ENCODE results near the gene GNG13. TPM values are rescaled to one million over a fixed set of nuclear protein-coding genes. Genes with fewer than 3 reads are reported as not detected.

The GNG13 gene
- total RNA-seq, 1 donor from 2014 or later, result not detected

GRCh38 chr16:772959-773358 lies 27.6 kb downstream of the GNG13 start:
- peaks cover 6% of the 10 kb centered on the region for H3K27me3 Mint-ChIP-seq (ENCODE audit: unreplicated experiment)

GRCh38 chr16:770411-770810 lies 30.1 kb downstream of the GNG13 start:
- DNase-seq, result no peak
- H3K9me3 Mint-ChIP-seq (ENCODE audit: unreplicated experiment), result peaks cover 2% of the 10 kb centered on the region
- H3K4me3 Mint-ChIP-seq (ENCODE audit: unreplicated experiment), result no peak overlapping the region
- peaks cover 6% of the 10 kb centered on the region for H3K27me3 Mint-ChIP-seq (ENCODE audit: unreplicated experiment)
- H3K36me3 Mint-ChIP-seq (ENCODE audit: unreplicated experiment), result no peaks in the 10 kb centered on the region
- H3K27ac Mint-ChIP-seq (ENCODE audit: unreplicated experiment), result no peak overlapping the region
- H3K4me1 Mint-ChIP-seq (ENCODE audit: low read depth, unreplicated experiment), result no peaks in the 10 kb centered on the region
- TF ChIP-seq CTCF (IDR thresholded peaks at IDR 0.05; ENCODE audit: partially characterized antibody, unreplicated experiment), result no peak

More at GRCh38 chr16:772959-773358, 27.6 kb downstream of the GNG13 start:
- no peaks in the 10 kb centered on the region for H3K36me3 Mint-ChIP-seq (ENCODE audit: unreplicated experiment)
- TF ChIP-seq CTCF (IDR thresholded peaks at IDR 0.05; ENCODE audit: partially characterized antibody, unreplicated experiment), result no peak
- peaks cover 2% of the 10 kb centered on the region for H3K9me3 Mint-ChIP-seq (ENCODE audit: unreplicated experiment)
- DNase-seq, result no peak
- H3K27ac Mint-ChIP-seq (ENCODE audit: unreplicated experiment), result no peak overlapping the region
- no peak overlapping the region for H3K4me3 Mint-ChIP-seq (ENCODE audit: unreplicated experiment)
- no peaks in the 10 kb centered on the region for H3K4me1 Mint-ChIP-seq (ENCODE audit: low read depth, unreplicated experiment)

- Mint-ChIP-seq H3K27ac (ENCODE audit: unreplicated experiment) (no peak overlapping the region), H3K4me3 (ENCODE audit: unreplicated experiment) (no peak overlapping the region), H3K9me3 (ENCODE audit: unreplicated experiment) (peaks cover 2% of the 10 kb centered on the region), H3K27me3 (ENCODE audit: unreplicated experiment) (peaks cover 6% of the 10 kb centered on the region), H3K36me3 (ENCODE audit: unreplicated experiment) (no peaks in the 10 kb centered on the region), H3K4me1 (ENCODE audit: low read depth, unreplicated experiment) (no peaks in the 10 kb centered on the region)
- no peak for TF ChIP-seq CTCF (IDR thresholded peaks at IDR 0.05; ENCODE audit: partially characterized antibody, unreplicated experiment)
- no peak for DNase-seq
Observed at GRCh38 chr16:769934-770333, 30.6 kb downstream of the GNG13 start.

- no peak for TF ChIP-seq CTCF (IDR thresholded peaks at IDR 0.05; ENCODE audit: partially characterized antibody, unreplicated experiment)
- Mint-ChIP-seq H3K27ac (ENCODE audit: unreplicated experiment) (no peak overlapping the region), H3K27me3 (ENCODE audit: unreplicated experiment) (peaks cover 6% of the 10 kb centered on the region), H3K4me3 (ENCODE audit: unreplicated experiment) (no peak overlapping the region), H3K36me3 (ENCODE audit: unreplicated experiment) (no peaks in the 10 kb centered on the region), H3K9me3 (ENCODE audit: unreplicated experiment) (peaks cover 2% of the 10 kb centered on the region), H3K4me1 (ENCODE audit: low read depth, unreplicated experiment) (no peaks in the 10 kb centered on the region)
- no peak for DNase-seq
Observed at GRCh38 chr16:769184-769784, 31.2 kb downstream of the GNG13 start.

- Mint-ChIP-seq H3K36me3 (ENCODE audit: unreplicated experiment) (no peaks in the 10 kb centered on the region), H3K4me3 (ENCODE audit: unreplicated experiment) (no peak overlapping the region), H3K27me3 (ENCODE audit: unreplicated experiment) (peaks cover 6% of the 10 kb centered on the region), H3K27ac (ENCODE audit: unreplicated experiment) (no peak overlapping the region), H3K9me3 (ENCODE audit: unreplicated experiment) (peaks cover 2% of the 10 kb centered on the region), H3K4me1 (ENCODE audit: low read depth, unreplicated experiment) (no peaks in the 10 kb centered on the region)
- TF ChIP-seq CTCF (IDR thresholded peaks at IDR 0.05; ENCODE audit: partially characterized antibody, unreplicated experiment), result no peak
- no peak for DNase-seq
Observed at GRCh38 chr16:768428-768827, 32.1 kb downstream of the GNG13 start.

Measured in glutamatergic neuron (in vitro differentiated cells).